C1 segment of cervical spinal cord (tissue), 14 donors: Measurements from ENCODE around the gene DMAC2L.

Experiments
- DNase-seq, 14 donors: peaks; one replicate each; lab custom pipeline; 2025; lab: John Stamatoyannopoulos, UW

Gene DMAC2L

DNA sequence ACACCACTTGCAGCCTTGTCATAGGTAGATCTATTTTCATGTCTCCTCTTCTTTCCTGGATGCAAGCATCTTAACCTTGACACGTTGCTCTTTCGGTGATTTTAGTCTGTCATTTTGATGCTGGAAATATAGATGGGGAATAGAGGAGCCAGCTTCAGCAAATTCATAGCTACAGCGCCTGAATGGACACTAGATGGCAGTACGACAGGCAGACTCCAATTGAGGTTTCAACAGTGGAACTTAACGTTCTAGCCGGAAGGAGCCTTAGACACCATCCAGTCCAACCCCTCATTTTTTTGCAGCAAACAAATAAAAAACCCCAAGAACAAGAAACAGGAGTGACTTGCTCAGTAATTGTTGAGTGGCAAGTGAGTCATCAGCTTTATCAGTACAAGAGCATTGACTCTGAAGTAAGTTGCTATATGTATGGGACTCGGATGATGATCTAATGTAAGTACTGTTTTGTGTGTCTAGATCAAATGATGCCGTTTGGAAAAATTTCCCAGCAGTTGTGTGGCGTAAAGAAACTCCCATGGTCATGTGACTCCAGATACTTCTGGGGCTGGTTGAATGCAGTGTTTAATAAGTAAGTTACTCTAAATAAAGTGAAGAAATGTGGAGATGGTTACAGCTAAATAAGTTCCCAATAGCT lies 9.0 kb downstream of the DMAC2L start:
- DNase-seq, result peak in 12 of 14 donors; percentile 5 to 72 (median 42)

DNA sequence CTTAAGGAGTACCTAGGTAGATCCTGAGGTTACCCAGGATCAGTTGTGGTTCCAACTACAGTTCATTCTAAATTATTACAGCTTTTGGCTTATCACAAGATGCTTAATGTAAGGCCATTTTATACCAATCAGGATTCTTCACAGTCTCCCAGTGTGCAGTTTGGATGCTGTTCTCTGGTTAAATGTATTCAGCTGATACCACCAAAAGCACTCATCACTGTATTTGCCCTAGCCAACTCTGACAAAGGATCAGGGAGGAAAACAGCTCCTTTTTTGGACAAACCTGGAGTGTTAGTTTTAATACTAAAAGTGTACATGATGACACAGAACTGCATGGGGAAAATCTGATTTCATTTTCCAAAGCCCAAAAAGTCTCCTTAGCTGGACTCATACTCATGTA lies 19.5 kb downstream of the DMAC2L start:
- no peak for DNase-seq

DNA sequence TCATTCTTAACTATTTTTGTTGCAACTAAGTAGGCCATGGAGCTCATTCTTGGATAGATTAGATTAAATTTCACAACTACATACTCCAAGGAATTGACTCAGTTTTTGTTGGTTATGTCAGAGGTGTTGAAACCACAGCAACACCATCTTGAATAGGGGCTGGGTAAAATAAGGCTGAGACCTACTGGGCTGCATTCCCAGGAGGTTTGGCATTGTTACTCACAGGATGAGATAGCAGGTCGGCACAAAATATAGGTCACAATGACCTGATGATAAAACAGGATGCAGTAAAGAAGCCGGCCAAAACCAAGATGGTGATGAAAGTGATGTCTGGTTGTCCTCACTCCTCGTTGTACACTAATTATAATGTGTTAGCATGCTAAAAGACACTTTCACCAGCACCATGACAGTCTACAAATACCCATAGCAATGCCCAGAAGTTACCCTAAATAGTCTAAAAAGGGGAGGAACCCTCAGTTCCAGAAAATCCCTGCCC lies 20.9 kb downstream of the DMAC2L start:
- DNase-seq, result no peak

DNA sequence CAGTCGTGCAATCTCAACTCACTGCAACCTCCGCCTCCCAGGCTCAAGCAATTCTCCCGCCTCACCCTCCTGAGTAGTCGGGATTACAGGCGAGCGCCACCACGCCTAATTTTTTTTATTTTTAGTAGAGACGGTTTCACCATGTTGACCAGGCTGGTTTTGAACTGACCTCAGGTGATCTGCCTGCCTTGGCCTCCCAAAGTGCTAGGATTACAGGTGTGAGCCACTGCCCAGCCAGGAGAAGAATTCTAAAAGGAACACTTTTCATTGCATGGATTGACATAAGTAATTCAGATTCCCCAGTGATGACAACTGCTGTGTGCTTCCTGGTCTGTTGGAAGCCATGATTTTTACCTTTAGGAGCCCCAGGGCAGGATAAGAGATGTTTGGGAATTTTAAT lies 22.1 kb downstream of the DMAC2L start:
- DNase-seq, result no peak

DNA sequence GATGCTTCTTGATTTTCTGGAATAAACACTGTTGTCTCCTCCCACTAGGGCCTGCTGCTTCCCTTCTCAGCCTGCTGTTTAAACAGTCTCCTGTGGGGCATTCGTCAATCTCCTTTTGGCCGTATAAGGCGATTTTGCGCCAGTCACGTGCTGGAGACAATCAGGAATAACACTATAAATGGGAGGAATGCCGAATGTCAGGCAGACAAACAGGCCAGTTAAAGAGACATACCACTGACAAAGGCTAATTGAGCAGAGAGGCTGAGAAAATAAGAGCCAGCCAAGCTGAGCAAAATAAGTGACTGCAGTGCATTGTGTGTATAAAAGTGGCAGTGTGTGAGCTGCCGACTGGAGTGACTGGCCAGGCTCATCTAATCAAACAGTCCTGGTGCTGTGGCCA lies 23.3 kb downstream of the DMAC2L start:
- peak in 13 of 14 donors; percentile 11 to 94 (median 65) for DNase-seq

DNA sequence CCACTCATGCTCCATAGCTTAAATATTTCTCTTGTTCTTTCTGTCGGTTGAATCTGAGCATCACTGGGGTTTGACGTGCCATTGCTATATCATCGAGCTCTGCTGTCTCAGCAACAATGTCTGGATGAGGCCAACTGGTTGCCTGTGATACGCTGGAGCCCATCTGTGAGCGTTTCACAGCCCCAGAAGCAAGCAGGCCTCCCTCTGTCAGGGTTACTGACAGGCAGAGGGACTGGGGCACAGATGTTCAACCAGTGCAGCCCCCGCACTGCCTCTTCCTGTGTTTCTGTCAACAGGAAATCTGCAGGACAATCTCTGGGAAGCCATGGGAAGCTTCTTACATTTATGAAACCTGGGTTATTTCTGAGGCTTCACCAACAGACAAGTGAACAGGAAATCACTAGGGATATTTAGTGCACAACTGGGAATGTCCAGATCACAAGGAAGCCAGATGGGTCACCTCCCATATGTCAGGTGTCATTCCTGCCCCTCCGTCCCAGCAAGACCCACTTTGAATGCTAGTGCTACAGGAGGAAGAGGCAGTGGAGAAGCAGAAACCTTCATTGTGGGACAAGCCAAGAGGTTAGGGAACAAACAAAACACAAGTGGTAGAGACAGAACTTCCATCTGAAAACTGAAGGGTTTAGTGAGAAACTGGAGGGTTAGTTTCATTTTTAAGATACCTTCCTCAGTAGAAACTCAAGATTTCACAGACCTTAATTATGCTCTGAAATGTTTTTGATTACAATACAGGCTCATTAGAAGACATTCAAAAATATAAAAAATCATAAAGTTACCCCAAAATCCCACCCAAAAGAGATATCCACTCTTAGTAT lies 24.1 kb downstream of the DMAC2L start:
- peak in 10 of 14 donors; percentile 14 to 60 (median 34) for DNase-seq

DNA sequence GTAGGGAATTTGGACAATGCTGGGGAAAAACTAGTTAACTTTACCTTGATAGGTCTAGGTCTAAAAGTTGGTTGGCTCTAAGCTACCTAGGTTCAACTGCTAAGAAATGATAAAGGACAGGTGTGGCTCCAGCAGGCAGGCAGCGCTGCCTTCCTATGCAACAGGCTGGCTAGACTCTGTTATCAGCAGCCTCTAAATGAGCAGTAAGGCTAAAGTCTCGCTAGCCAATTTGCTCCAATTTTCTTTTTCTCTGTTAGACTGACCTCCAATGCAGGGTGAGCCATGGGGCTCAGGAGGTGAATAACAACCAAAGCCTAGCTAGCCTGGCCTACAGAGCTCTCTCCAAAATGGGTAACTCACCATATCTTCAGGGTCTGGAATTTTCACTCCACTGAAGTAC lies 26.5 kb downstream of the DMAC2L start:
- no peak for DNase-seq

DNA sequence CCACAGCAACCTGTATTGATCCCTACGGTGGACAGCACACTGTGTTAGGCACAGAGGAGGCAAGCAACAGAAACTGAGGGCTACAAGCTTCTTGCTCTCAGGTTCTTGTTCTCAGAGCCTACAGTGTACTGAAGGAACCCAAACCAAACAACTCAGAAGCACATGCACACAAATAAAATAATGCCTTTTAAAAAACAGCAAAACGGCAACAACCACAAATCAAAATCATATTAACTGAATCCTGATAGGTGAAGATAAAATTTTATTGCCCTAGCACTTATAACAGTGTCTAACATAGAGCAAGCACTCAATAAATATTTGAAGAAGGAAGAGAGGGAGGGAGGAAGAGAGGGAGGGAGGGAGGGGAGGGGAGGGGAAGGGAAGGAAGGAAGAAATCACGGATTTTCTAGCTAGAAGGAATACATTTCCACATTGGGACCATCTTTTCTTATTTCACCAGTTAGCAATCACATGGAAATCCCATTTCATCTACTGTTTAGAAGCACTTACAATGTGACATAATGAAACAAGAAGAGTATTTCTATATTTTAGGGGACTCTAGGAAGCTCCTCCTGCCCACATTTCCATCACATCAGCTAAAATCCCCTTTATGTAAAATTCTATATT lies 27.2 kb downstream of the DMAC2L start:
- DNase-seq, result no peak

DNA sequence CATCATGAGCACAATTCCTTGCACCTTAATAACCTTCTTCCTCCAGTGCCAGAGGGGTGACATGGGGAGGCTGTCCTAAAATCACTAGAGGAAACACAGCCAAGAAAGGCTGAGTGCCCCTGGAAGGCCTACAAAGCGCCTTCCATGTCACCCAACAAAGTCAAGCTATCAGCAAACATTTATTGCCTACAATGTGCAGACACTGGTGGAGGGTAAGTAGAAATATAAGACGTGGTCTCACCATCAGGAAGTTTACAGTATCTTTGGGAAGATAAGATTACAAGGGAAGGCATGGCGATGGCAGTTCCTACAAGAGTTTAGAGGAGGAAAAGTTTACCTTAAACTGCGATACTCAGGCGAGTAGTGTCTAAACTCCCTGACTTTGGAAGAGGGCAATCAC lies 27.9 kb downstream of the DMAC2L start:
- DNase-seq, result no peak

DNA sequence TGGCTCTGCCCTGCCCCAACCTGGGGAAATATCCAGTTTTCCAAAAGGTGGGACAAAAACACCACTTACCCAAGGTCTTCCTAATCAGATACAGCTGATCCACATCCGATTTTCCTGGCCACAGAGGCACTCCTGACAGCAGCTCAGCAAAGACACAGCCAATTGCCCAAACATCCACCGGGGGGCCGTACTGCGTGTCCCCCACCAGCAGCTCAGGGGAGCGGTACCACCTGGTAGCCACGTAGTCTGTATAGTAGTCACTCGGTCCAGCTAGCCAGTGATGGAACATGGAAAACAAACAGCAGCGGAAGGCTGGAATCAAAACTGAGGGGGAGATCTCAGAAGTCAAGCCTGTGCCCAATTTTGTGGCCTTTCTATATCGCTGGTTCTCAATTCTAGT lies 28.8 kb downstream of the DMAC2L start:
- no peak for DNase-seq

DNA sequence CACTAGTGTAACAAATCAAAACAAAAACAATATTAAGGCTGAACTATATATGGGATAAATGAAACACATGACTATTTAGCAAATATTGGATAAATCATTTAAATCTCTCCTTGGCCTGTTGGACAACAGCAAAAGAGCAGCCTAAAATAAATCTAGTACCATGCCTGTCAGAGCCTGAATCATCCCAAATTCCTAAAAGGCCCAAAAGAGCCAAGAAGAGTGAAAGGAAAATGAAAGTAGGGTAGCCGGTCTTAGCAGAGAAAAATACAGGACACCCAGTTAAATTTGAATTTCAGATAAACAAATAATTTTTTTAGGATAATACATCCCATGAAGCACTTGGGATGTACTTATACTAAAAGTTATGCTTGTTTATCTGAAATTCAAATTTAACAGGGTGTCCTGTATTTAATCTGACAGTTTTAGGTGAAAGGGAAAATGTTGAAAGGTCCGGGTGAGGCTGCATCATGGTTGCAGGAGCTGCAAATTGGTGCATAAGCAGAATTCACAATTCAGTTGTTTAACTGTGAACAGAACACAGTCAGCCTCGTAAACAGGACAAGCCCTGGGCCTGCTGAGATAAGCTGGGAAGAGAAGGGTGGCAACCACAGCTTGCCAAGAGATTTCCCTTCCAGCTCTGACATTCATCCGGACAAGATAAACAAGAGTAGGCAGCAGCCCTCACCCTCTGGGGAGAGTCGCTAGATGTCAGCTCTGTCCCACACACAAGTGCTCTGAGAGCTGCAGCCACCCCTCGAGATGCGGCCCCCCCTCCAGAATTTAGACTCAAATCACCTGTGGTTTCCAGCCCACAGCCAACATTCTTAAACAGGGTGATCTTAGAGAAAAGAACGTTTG lies 30.3 kb downstream of the DMAC2L start:
- peak in 12 of 14 donors; percentile 15 to 81 (median 38) for DNase-seq

DNA sequence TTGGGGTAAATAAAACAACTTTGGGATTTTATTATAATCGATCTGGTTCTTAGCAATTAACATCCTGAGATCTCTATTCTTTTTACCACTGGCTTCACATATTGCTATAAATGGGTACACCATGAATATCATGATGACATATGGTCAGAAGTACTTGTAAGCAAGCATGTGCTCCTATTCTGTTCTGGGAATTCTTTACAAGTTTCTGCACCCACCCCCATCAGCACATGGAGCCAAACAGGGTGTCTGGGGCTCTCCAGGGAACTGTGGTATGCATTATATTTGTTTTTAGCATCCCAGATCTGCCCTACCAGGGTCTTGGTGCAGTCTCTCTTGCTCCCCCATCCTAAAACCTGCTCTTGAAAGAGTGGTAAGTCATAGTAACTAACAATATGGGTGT lies 31.3 kb downstream of the DMAC2L start:
- no peak for DNase-seq

DNA sequence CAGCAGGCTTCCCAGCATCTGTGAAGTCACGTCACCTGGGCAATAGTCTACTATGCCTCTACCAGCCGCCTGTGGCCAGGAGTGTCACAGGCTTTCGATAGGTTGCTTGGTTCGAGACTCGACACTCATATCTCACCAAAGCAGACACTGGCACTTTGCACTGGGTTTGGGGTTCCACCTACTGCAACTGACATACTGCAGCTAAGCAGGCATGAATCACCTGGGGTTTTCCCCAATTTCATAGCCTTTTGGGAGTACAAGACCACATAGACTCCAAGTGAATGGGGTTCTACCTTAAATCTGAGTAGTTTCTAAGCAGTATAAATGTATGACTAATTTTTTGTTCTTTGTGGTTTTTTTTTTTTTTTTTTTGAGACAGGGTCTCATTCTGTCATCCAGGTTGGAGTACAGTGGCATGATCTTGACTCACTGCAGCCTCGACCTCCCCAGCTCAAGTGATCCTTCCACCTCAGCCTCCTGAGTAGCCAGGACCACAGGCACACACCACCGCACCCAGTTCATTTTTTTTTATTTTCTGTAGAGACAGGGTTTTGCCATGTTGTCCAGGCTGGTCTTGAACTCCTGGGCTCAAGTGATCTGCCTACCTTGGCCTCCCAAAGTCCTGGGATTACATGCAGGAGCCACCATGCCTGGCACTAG lies 32.1 kb downstream of the DMAC2L start:
- DNase-seq, result no peak

DNA sequence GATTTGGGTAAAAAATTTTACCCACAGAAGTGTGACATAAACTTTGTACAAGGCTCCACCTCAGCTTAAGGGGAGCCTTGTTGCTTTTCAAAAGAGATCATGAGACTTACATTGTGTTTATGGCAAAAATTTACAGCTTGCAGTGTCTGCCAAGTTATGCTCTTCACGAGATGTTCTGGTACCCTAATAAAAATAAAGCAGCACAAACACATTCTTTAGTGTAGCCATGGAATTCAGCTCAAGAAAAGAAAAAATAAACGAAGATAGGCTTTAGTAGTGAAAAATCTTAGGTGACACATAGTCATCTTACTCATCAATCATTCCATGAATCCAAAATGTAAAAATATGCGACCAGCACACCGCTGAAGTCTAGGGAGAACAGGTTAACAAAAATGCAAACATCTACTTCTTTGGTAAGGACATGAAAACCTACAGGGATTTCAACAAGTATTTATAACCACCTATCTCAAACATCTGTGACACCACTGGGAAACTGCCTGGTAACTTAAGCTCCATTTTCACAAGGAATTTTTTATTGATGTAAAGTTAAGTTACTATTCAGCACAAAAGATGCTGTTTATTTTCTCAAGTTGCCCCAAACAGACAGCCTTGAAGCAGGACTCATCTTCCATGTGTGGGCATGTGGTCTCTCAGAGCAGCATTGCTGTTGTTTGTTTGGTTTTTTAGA lies 32.9 kb downstream of the DMAC2L start:
- DNase-seq, result no peak

DNA sequence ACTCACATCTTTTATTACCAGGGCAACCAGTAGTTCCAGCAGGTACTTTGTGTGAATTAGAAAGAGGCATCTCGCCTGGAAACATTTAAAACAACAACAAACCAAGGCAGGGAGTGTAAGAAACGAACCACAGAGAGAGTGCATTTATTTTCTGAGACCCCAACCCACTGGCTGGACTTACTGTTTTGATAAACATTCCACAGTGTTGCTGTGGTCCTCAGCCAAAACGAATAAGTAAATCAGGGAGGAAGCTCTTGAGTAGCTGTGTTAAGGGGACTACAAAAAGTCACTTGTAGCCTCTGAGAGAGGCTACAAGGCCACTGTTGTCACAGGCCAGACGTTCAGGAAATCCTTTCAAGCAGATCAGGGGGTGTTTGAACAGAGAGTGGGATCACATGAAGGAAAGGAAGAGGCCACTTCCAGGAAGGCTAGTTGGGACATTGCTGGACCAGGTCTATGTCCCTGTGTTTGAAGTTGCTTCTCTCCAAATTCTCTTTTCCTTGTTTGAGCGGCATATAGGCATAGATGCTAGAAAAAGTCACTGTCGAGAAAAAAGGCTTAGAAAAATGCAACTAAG lies 33.8 kb downstream of the DMAC2L start:
- DNase-seq, result no peak

DNA sequence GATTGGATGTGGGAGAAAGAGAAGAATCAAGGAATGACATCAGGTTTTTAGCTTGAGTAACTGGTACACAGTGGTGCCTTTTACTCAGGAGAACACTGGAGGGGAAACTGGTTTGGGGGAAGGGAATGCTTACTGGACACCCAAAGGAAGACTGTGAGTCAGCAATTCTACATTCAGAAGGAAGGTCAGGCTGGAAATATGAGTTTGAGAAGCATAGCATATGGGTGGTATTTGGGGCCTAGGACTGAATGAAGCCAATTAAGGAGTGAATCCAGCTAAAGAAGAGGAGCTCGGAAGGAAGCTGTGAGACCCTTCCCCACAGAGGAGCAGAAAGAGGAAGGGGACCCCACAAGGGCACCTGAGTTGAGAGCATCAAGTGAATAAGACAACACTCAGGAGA lies 35.4 kb downstream of the DMAC2L start:
- no peak for DNase-seq

DNA sequence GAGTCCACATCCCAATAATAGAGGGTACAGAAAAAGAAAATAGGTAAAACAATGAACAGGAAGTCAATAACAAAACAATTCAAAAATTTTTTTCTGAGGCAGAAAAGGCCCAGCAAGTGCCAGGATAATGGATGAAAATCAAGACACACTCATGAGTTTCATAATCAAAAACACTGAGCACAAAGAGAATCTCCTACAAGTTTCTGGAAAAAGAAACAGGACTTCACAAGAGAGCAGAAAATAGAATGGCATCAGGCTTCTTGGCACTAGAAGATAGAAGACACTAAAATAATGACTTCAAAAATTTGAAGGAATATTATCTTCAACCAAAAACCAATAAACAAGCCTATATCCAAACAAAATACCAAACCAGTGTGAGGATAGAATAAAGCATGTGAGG lies 36.8 kb downstream of the DMAC2L start:
- DNase-seq, result no peak

DNA sequence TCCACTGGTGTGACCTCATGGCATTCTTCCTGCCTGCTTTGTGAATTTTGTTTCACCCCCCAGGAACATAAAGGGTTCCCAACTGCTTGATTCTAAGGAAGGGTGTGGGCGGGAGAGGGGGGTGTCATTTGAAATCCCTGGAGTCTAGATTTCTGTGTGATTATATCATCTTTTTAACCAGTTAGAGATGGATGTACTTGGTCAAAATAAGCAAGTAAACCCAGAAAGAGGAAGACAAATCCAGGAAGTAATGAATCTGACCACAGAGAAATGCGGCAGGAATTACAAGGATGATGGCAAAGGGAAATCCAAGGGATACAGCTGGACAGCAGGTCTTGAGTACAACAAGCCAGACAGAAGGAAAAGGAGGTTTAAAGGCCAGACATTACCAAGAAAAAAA lies 38.9 kb downstream of the DMAC2L start:
- DNase-seq, result no peak

DNA sequence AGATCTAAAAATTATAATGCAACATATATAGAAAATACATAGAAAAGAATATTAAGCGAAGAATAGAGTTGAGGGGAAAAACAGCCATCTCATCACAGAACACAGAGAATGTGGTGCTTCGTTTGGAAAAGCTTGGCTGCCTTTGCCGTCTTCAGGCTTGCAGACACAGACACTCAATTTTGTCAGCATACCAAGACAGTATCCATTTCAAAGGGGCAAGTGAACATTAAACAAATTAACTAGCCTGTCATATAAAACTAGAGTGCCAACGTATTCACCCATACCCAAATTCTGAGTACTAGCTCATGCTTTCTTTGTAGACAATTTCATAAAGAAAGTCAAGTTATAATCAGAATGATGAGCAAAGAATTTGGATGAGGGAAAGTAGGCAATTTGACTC lies 40.5 kb downstream of the DMAC2L start:
- DNase-seq, result no peak

DNA sequence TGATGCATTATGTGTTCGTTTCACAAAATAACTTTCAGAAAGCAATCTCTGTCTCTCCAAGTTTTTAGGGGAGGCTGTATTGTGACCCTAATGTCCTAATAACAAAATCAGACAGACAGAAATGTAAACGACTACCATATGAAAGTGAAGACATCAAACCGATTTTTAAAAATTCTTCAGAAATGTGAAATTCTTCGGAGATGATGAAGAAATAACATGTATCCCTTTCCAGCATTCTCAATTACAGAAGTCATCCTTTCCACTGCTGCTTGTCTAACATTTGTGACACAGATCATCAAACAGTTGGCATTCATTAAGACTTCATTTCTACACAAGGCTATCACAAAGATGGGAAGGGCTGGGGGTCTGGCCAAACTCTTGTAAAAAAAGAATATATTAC lies 41.0 kb downstream of the DMAC2L start:
- no peak for DNase-seq
